ENCODE measurements around the gene POMZP3. TPM values are rescaled to one million over a fixed set of nuclear protein-coding genes. Genes with fewer than 3 reads are reported as not detected.
A peak's percentile ranks its signal among the peaks of the same experiment; 100 is the strongest.
"Not testable (repeated sequence)": the region's sequence is repeated elsewhere in the genome, so short reads cannot be mapped to it uniquely, and the experiment has no call there.

The POMZP3 gene
- total RNA-seq, 1 donor from 2014 or later: 9.4 TPM

DNA sequence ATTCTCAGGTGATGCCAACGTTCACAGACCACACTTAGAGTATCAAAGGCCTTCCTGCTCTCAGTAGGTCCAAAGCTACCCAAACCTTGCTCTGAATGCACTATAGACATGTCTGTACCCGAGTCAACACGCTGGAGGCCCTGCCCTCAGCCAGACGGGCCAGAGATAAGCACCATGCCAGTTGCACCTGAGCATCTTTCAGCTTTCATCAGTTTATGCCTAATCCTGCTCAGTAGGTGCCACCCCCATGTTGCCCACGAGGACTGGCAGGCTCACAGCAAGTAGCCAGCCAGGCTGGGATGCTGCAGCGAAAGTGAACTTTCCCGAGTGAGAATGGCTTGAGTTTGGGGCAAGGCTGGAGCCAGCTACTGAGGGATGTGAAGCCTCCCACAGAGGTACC, 18.6 kb downstream of the POMZP3 start:
- peak overlapping the region; percentile 27 for H3K27ac Mint-ChIP-seq (ENCODE audit: unreplicated experiment)
- not testable (repeated sequence) for H3K27me3 Mint-ChIP-seq (ENCODE audit: low read depth); H3K36me3 Mint-ChIP-seq (ENCODE audit: low read depth); H3K4me3 Mint-ChIP-seq; DNase-seq (ENCODE audit: low read depth, low spot score); H3K9me3 Mint-ChIP-seq; H3K4me1 Mint-ChIP-seq

DNA sequence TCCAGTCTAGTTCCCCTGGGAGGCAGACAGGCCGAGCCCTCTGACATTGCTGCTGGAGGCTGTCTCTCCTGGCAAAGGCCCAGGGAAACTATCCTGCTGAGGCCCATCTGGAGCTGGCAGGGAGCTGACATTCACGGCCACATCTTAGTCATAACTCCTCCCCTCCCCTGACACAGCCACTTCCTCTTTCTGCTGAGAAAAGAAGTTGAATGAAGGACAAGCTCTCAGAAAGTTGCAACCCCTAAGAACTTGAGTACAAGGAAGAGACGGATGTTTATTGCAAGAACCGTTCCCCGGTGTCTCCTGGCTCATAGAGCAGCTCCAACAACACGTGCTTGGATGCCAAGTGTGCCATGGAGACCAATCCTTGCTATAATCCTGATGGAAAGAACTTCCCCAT, 21.1 kb downstream of the POMZP3 start:
- H3K27me3 Mint-ChIP-seq (ENCODE audit: low read depth); H3K4me1 Mint-ChIP-seq; DNase-seq (ENCODE audit: low read depth, low spot score); H3K27ac Mint-ChIP-seq (ENCODE audit: unreplicated experiment); H3K9me3 Mint-ChIP-seq; H3K4me3 Mint-ChIP-seq; H3K36me3 Mint-ChIP-seq (ENCODE audit: low read depth): not testable (repeated sequence)

- H3K27ac Mint-ChIP-seq (ENCODE audit: unreplicated experiment); H3K27me3 Mint-ChIP-seq (ENCODE audit: low read depth); DNase-seq (ENCODE audit: low read depth, low spot score); H3K4me1 Mint-ChIP-seq; H3K9me3 Mint-ChIP-seq; H3K4me3 Mint-ChIP-seq: not testable (repeated sequence)
- peaks cover 11% of the 10 kb centered on the region for H3K36me3 Mint-ChIP-seq (ENCODE audit: low read depth)
Measured at GRCh38 chr7:76600650-76601049, 26.4 kb downstream of the POMZP3 start.

DNA sequence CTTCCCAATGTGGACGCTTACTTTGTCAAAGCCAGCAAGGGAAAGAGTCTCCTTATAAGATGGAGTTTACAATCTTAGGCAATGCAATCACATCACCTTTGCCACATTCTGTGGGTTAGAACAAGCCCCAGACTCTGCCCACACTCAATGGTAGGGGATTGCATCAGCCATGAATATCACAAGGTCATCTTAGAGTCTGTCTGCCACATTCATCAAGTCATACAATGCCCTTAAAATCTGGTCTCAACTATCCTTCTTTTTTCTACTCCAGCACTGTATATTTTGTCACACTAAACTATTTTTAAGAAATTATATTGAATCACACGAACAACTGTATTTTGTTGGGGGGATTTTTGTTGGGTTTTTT, 27.0 kb downstream of the POMZP3 start:
- not testable (repeated sequence) for H3K27me3 Mint-ChIP-seq (ENCODE audit: low read depth)

DNA sequence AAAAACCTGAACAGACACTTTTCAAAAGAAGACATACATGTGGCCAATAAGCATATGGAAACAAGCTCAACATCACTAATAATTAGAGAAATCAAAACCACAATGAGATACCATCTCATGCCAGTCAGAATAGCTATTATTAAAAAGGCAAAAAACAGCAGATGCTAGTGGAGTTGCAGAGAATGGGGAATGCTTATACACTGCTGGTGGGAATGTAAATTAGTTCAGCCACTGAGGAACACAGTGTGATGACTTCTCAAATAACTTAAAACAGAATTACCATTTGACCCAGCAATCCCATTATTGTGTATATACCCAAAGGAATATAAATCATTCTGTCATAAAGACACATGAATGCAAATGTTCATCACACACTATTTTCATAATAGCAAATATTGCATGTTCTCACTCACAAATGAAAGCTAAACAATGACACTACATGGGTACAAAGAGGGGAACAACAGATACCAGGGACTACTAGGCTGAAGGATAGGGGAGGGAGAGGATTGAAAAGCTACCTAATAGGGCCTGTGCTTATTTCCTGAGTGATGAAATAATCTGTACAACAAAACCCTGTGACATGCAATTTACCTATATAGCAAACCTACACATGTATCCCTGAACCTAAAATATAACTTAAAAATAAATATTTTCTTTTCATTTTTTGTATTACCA, 28.4 kb downstream of the POMZP3 start:
- not testable (repeated sequence) for H3K4me3 Mint-ChIP-seq; H3K27me3 Mint-ChIP-seq (ENCODE audit: low read depth); DNase-seq (ENCODE audit: low read depth, low spot score); H3K27ac Mint-ChIP-seq (ENCODE audit: unreplicated experiment); H3K9me3 Mint-ChIP-seq; H3K4me1 Mint-ChIP-seq
- peaks cover 17% of the 10 kb centered on the region for H3K36me3 Mint-ChIP-seq (ENCODE audit: low read depth)

More for the DNA sequence above, 27.0 kb downstream of the POMZP3 start:
- not testable (repeated sequence) for H3K9me3 Mint-ChIP-seq; H3K4me3 Mint-ChIP-seq; H3K4me1 Mint-ChIP-seq; H3K27ac Mint-ChIP-seq (ENCODE audit: unreplicated experiment); DNase-seq (ENCODE audit: low read depth, low spot score)
- peaks cover 16% of the 10 kb centered on the region for H3K36me3 Mint-ChIP-seq (ENCODE audit: low read depth)

GRCh38 chr7:76597288-76597687, 29.8 kb downstream of the POMZP3 start:
- H3K36me3 Mint-ChIP-seq (ENCODE audit: low read depth): peaks cover 18% of the 10 kb centered on the region
- not testable (repeated sequence) for DNase-seq (ENCODE audit: low read depth, low spot score); H3K27me3 Mint-ChIP-seq (ENCODE audit: low read depth); H3K9me3 Mint-ChIP-seq; H3K27ac Mint-ChIP-seq (ENCODE audit: unreplicated experiment); H3K4me1 Mint-ChIP-seq; H3K4me3 Mint-ChIP-seq

DNA sequence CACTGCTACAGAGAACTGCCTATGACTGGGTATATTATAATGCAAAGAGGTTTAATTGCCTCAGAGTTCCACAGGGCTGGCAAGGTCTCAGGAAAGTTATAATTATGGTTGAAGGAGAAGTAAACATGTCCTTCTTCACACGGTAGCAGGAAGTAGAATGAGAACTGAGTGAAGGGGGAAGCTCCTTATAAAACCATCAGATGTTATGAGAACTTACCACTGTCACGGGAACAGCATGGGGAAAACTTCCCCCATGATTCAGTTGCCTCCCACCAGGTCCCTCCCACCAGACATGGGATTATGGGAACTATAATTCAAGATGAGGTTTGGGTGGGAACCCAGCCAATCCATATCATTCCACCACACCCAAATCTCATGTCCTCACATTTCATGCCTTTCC, 34.4 kb downstream of the POMZP3 start:
- DNase-seq (ENCODE audit: low read depth, low spot score); H3K9me3 Mint-ChIP-seq; H3K27ac Mint-ChIP-seq (ENCODE audit: unreplicated experiment); H3K27me3 Mint-ChIP-seq (ENCODE audit: low read depth); H3K4me3 Mint-ChIP-seq; H3K4me1 Mint-ChIP-seq: not testable (repeated sequence)
- H3K36me3 Mint-ChIP-seq (ENCODE audit: low read depth): peaks cover 18% of the 10 kb centered on the region

GRCh38 chr7:76591602-76592304, 35.3 kb downstream of the POMZP3 start:
- not testable (repeated sequence) for H3K4me1 Mint-ChIP-seq; H3K27ac Mint-ChIP-seq (ENCODE audit: unreplicated experiment); H3K27me3 Mint-ChIP-seq (ENCODE audit: low read depth); H3K4me3 Mint-ChIP-seq; DNase-seq (ENCODE audit: low read depth, low spot score); H3K9me3 Mint-ChIP-seq
- peaks cover 12% of the 10 kb centered on the region for H3K36me3 Mint-ChIP-seq (ENCODE audit: low read depth)

- H3K27me3 Mint-ChIP-seq (ENCODE audit: low read depth); H3K4me1 Mint-ChIP-seq; H3K4me3 Mint-ChIP-seq; H3K27ac Mint-ChIP-seq (ENCODE audit: unreplicated experiment); DNase-seq (ENCODE audit: low read depth, low spot score); H3K9me3 Mint-ChIP-seq: not testable (repeated sequence)
- peaks cover 11% of the 10 kb centered on the region for H3K36me3 Mint-ChIP-seq (ENCODE audit: low read depth)
Measured at GRCh38 chr7:76591033-76591432, 36.0 kb downstream of the POMZP3 start.

- H3K4me1 Mint-ChIP-seq: not testable (repeated sequence)
Measured at GRCh38 chr7:76588586-76588985, 38.5 kb downstream of the POMZP3 start.

GRCh38 chr7:76586585-76587315, 40.3 kb downstream of the POMZP3 start:
- not testable (repeated sequence) for H3K36me3 Mint-ChIP-seq (ENCODE audit: low read depth); H3K4me3 Mint-ChIP-seq; H3K9me3 Mint-ChIP-seq; H3K27me3 Mint-ChIP-seq (ENCODE audit: low read depth); H3K27ac Mint-ChIP-seq (ENCODE audit: unreplicated experiment); DNase-seq (ENCODE audit: low read depth, low spot score); H3K4me1 Mint-ChIP-seq

More at GRCh38 chr7:76588586-76588985, 38.5 kb downstream of the POMZP3 start:
- not testable (repeated sequence) for H3K4me3 Mint-ChIP-seq; H3K9me3 Mint-ChIP-seq; DNase-seq (ENCODE audit: low read depth, low spot score); H3K36me3 Mint-ChIP-seq (ENCODE audit: low read depth); H3K27me3 Mint-ChIP-seq (ENCODE audit: low read depth); H3K27ac Mint-ChIP-seq (ENCODE audit: unreplicated experiment)

- H3K36me3 Mint-ChIP-seq (ENCODE audit: low read depth); H3K4me3 Mint-ChIP-seq; H3K4me1 Mint-ChIP-seq; DNase-seq (ENCODE audit: low read depth, low spot score); H3K9me3 Mint-ChIP-seq; H3K27ac Mint-ChIP-seq (ENCODE audit: unreplicated experiment); H3K27me3 Mint-ChIP-seq (ENCODE audit: low read depth): not testable (repeated sequence)
Measured at GRCh38 chr7:76583636-76584281, 43.3 kb downstream of the POMZP3 start.

GRCh38 chr7:76582848-76583631, 44.0 kb downstream of the POMZP3 start:
- H3K36me3 Mint-ChIP-seq (ENCODE audit: low read depth); H3K9me3 Mint-ChIP-seq; H3K27me3 Mint-ChIP-seq (ENCODE audit: low read depth); H3K4me3 Mint-ChIP-seq; H3K4me1 Mint-ChIP-seq; H3K27ac Mint-ChIP-seq (ENCODE audit: unreplicated experiment); DNase-seq (ENCODE audit: low read depth, low spot score): not testable (repeated sequence)
